Pulmonary artery endothelial cell (primary cell): Measurements from ENCODE around the gene GRIN2B. TPM values are rescaled to one million over a fixed set of nuclear protein-coding genes. Genes with fewer than 3 reads are reported as not detected.

Experiments
- DNase-seq: peaks from one replicate; pipeline ENCODE4 v3.0.0-alpha.2; 2011; ENCODE audit warnings: low read depth, low spot score
- total RNA-seq: library from RNA; depleted of rRNA; stranded (reverse); fragments of >200 nt; gene quantifications from 2 replicates; pipeline ENCODE4 v1.2.3, GENCODE V29; 2014

GRIN2B gene
- total RNA-seq = not detected in 2 replicates

GRCh38 chr12:13981296-13981962, at the start of gene GRIN2B:
TSS of gene GRIN2B (minus strand) at chr12:13981602. CDS start at chr12:13866208, 115,394 bp downstream.
- DNase-seq = no peak

- DNase-seq = no peak
Measured at GRCh38 chr12:14026537-14026936, 45.1 kb upstream of the GRIN2B start.

DNA sequence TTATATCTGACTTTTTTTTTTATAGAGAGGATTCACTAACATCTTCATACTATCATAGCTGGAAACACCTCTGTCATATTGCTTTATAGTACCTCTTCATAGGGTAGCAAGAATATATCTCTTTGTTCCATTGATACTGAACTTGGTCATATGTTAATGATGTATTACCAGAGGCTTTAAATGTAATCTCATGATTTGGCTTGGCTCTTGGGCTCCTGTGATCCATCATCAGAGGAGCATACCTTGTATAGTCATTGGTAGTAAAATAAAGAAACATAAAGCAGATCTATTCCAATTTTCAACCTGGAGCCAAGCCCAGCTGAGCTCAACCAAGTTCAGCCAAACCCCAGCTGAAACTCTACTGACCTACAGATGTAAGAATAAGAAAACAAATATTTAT, 43.2 kb upstream of the GRIN2B start:
- no peak for DNase-seq

DNA sequence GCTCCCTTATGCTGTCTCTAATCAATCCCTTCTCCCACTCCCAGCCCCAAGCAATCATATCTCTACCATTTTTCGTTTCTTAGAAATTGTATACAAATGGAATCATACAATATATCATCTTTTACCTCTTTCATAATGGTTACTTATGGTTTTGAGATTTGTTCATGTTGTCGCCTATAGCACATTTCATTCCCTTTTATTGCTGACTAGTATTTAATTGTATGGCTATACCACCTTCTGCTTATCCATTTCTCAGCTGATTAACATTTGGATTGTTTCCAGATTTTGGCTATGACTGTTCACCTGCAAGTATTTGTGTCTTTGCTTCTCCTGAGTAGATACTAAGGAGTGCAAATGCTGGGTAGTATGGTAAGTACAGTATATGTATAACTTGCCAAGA, 36.7 kb upstream of the GRIN2B start:
- DNase-seq = no peak

DNA sequence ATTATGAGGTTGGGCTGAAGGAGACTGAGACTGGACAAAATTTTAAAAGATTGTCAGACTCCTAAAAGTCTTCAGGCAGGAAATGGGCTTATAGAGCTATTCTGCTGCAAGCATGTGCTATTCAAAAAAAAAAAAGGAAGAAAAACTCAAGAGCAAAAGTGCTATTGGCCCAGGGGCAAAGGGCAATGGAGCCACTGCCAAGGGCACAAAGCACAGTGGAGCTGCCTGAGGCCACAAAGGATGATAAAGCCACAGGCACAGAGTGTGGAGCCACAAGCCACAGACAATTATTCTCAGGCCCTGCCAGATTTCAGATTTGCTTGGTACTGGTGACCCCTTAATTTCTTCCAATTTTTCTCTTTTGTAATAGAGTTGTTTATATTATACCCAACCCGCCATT, 29.6 kb upstream of the GRIN2B start:
- no peak for DNase-seq

DNA sequence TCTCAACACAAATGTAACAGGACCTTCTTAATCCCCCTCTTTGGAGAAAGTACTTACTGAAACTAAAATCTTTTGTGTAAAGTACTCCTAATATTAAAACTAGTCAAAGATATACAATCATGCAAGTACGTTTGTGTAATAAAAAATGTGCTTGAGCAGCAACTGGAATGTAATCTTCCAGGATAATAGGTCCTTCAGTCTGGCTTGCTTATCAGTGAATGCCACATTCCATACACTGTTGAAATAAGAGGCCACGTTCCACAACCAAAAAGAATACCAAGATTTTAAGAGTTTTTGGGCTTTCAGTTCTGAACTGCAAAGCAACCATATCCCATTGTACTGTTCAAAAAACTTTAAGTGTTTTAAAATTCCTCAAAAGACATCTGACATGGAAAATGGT, 26.2 kb upstream of the GRIN2B start:
- no peak for DNase-seq

GRCh38 chr12:13992585-13992984, 11.2 kb upstream of the GRIN2B start:
- no peak for DNase-seq

DNA sequence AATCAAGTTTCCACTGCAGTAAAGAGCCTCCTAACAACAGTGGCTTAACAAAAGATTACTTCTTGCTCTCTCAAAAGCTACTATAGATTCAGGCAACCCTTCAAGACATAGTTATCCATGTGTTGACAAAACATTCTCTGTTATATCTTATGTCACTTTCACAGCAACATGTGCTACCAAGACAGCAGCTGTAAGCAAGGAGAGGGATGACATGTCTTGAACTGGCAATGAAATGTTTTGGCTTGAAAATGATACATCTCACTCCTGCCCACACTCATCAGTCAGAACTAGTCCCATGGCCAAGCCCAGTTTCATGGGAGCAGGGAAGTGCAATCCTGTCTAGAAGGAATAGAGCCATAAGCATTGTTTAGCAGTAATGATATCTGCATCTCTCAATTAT, 10.7 kb upstream of the GRIN2B start:
- DNase-seq = no peak

DNA sequence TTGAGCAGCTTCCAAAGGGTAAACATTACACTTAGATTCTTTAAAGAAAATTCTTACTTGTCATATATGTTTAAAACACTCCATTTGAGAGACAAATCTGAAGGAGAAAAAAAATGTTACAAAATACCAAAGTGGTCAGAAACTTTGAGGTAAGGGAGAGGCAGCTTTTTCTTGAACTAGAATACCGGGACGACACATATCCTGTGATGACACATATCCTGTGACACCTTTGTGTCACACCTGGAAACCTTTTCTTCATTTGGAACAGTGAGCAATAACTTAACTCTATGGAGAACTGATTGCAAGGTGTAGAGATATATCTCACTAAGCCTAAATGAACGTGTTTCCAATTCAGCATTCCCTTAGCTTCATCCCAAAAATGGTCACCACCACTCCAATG, 4.6 kb upstream of the GRIN2B start:
- no peak for DNase-seq

DNA sequence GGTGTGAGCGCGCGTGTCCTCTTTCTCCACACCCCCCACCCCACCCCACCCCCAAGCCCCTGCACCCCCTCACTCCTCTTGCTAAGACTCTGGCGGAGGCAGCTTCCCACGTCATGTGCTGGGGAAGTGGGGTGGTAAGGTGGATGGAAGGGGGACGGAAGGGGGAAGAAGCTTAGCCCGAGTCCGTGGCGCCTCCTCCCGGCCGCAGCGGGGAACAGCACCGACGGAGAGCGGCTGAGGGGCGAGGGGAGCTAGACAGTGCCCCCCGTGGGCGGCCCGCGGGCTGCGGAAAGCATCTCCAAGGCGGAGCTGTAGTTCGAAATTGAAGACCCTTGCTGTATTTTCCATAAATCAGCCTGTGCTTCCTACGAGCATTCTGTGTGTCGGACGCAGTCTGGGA, 588 bp upstream of the GRIN2B start:
- DNase-seq = no peak

DNA sequence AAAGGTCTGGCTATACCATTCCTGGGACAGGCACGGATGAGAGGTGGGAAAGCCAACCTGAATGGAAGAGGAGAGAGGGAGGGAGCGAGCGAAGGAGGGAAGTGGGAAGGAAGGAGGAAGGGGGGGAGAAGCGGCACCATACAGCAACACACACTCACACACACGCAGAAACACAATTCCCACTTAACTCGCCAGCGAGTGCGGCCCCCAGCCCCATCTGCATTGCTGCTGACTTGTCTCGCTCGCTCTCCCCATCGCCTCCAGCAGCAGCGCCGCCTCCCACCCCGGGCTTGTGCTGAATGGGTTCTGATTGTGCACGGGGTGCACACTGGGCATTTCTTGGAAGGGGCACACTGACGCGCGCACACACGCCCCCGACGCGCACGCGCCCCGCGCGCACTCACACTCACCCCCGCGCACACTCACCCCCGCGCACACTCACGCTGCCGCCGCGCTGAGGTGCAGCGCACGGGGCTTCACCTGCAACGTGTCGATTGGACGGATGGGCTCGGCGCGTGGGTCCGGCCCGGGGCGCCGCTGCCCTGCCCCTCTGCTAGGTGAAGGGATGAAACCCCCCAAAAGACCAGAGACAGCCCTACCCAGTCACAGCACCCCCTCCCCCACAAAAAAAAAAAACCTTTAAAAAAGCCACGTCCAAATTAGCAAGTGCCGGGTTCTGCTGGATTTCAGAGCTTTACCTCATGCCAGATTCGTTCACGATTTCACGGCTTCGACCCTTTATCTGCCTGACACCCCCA, 685 bp downstream of the GRIN2B start:
- no peak for DNase-seq

GRCh38 chr12:13979772-13980378, 1.5 kb downstream of the GRIN2B start:
- no peak for DNase-seq

- no peak for DNase-seq
Measured at GRCh38 chr12:13978876-13979275, 2.5 kb downstream of the GRIN2B start.

- no peak for DNase-seq
Measured at GRCh38 chr12:13976880-13977279, 4.5 kb downstream of the GRIN2B start.

- no peak for DNase-seq
Measured at GRCh38 chr12:13976028-13976584, 5.3 kb downstream of the GRIN2B start.

DNA sequence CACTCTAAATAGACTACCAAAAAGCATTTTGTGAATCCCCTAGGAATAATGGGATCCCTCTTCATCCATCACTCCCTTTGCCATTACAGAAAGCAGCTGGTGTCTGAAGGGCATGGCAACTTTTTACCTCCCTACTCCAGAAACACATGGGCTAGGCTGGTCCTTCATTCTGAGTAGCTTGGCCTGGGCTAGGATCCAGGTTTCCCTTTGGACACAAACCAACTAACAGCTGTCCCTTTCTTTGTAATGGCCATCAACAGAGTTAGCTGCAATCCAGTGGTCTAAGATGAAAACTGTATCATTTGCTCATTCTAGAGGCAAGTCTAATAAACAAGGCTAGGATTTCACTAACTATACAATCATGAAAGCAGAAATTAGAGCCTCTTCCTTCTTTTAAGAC, 7.4 kb downstream of the GRIN2B start:
- no peak for DNase-seq

GRCh38 chr12:13970803-13971202, 10.6 kb downstream of the GRIN2B start:
- no peak for DNase-seq

GRCh38 chr12:13968281-13968680, 13.1 kb downstream of the GRIN2B start:
- no peak for DNase-seq

GRCh38 chr12:13964666-13965065, 16.7 kb downstream of the GRIN2B start:
- DNase-seq = no peak

GRCh38 chr12:13962699-13963098, 18.7 kb downstream of the GRIN2B start:
- no peak for DNase-seq

DNA sequence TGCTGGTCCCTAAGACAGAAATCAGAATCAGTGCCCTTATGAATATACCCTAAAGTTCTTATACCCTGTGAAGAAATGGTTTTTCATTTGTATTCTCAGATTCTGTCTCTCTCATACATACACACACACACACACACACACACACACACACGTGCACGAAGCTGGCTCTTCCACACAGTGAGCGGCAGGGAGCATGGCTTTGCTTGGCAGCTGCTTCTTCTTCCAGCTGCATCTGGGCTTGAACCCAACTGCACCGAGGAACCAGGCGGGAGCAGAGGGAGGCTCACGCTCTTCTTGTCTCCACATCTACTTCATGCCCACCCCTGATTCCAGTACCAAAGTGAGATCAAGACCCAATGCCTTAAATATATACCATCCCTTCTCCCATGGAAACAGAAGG, 19.4 kb downstream of the GRIN2B start:
- no peak for DNase-seq

DNA sequence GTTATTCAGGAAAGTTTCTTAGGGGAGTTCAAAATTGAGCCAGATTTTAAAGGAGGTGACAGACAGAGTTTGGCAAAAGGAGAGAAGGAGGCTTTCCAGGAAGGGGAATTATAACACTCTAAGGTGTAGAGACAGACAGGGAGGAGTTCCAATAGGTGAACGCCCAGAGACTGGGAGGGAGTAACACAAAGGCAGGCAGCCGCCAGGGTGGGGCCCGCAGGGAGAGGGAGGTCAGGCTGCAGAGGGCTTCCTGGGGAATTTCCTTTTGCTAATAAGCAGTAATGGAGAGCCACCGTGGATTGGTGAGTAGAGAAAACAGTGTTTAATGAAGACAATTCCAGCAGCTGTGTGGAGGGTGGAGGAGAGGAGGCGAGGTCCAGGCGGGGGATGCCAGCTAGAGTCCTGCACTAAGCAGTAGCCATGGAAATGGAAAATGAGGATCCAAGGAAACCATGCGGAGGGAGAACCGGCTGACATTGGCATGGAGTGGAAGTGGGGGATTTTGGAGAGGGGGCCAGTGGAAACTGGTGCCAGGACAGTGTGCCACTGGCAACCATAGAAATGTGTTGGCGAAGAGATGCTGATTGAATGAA, 22.2 kb downstream of the GRIN2B start:
- no peak for DNase-seq
